Transverse colon (tissue), 3 donors: ENCODE results near the gene CUL7.

Experiments used
- POLR2A ChIP-seq: fragments of 450-650 bp; IDR thresholded peaks from one replicate; pipeline ENCODE4 v1.6.1; 2016; ENCODE audit warnings: antibody characterized with exemption, mild to moderate bottlenecking, moderate library complexity
- TF ChIP-seq, protein P1 (sequence below), 5 experiments: fragments of 200-600 bp in 3 of 5; fragments of 450-650 bp in 2 of 5; sonication (generic) in 3 of 5; IDR thresholded peaks; 1 replicate in 2 of 5; 2 replicates in 3 of 5; pipeline ENCODE4 v1.5.1; 2016 to 2017; ENCODE audit warnings: antibody characterized with exemption in 5 of 5, inconsistent platforms in 3 of 5, mild to moderate bottlenecking in 2 of 5, moderate library complexity in 1 of 5

DNA sequence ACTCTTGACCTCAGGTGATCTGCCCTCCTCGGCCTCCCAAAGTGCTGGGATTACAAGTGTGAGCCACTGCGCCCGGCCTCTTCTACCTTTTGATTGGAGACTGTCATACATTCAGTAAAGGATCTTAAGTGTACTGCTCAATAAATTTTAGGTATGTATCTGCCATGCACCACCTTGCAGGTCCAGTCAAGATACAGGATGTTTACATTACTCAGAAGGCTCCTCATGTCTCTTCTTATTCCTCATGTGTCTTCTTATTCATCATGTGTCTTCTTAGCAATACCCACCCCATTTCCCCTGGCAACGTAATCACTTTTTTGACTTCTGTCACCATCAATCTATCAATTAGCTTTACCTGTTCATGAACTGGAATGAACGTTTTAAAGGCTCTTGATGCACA is 47.8 kb downstream of the CUL7 start:
- no peak for TF ChIP-seq POLR2A
- TF ChIP-seq, protein P1, sequence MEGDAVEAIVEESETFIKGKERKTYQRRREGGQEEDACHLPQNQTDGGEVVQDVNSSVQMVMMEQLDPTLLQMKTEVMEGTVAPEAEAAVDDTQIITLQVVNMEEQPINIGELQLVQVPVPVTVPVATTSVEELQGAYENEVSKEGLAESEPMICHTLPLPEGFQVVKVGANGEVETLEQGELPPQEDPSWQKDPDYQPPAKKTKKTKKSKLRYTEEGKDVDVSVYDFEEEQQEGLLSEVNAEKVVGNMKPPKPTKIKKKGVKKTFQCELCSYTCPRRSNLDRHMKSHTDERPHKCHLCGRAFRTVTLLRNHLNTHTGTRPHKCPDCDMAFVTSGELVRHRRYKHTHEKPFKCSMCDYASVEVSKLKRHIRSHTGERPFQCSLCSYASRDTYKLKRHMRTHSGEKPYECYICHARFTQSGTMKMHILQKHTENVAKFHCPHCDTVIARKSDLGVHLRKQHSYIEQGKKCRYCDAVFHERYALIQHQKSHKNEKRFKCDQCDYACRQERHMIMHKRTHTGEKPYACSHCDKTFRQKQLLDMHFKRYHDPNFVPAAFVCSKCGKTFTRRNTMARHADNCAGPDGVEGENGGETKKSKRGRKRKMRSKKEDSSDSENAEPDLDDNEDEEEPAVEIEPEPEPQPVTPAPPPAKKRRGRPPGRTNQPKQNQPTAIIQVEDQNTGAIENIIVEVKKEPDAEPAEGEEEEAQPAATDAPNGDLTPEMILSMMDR (IDR thresholded peaks at IDR 0.05) = no peak
